ENCODE results near the gene ZNF429.
"Not testable (repeated sequence)": the region's sequence is repeated elsewhere in the genome, so short reads cannot be mapped to it uniquely, and the experiment has no call there.

The ZNF429 gene

DNA sequence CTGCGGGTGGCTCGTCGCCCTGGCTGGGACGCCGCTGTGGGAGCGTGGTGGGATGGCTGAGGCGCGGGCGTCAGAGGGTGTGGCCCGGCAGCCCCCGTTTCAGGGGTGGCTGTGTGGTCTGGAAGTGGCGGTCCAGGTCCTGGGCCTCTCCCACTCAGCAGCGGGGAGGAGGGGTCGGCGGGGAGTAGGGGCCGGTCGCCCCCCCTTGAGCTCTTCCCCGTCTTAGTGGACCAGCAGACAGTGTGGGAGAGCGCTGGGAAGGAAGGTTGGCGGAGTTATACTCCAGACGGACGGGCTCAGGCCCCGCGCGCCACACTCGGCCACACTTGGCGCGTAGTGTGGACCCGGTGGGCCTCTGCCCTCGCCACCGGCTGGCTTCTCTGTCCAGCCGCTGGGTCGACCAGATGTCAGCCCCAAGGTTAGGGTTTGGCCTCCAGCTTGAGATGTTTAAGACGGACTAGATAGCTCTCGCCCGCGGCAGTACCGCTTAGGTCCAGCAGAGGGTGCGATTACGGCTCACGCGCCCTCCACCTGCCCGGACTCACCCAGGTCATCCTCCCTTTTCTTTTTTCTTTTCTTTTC lies 21.7 kb upstream of the ZNF429 start:
- H3K9me3 ChIP-seq (ENCODE audit: control insufficient read depth, low read length): no peaks in the 10 kb centered on the region
- peak; percentile 20 to 47 (median 32) for DNase-seq
- H3K27me3 ChIP-seq (replicated peaks; ENCODE audit: control insufficient read depth, insufficient read depth, low read length, poor library complexity, severe bottlenecking): no peaks in the 10 kb centered on the region
- H3K4me1 ChIP-seq (ENCODE audit: control insufficient read depth, insufficient read depth, low read length, poor library complexity, severe bottlenecking): no peaks in the 10 kb centered on the region
- no peaks in the 10 kb centered on the region for H3K36me3 ChIP-seq (ENCODE audit: control insufficient read depth, insufficient read depth, low read length)
- H3K27ac ChIP-seq (ENCODE audit: insufficient read depth, low read length, poor library complexity, severe bottlenecking): no peak overlapping the region
- no peak overlapping the region for H3K4me3 ChIP-seq (ENCODE audit: insufficient read depth, low read depth, low read length, poor library complexity, severe bottlenecking)

- Histone ChIP-seq H3K4me1 (ENCODE audit: control insufficient read depth, insufficient read depth, low read length, poor library complexity, severe bottlenecking) (no peaks in the 10 kb centered on the region), H3K27ac (ENCODE audit: insufficient read depth, low read length, poor library complexity, severe bottlenecking) (no peak overlapping the region), H3K36me3 (ENCODE audit: control insufficient read depth, insufficient read depth, low read length) (no peaks in the 10 kb centered on the region), H3K4me3 (ENCODE audit: insufficient read depth, low read depth, low read length, poor library complexity, severe bottlenecking) (no peak overlapping the region), H3K9me3 (ENCODE audit: control insufficient read depth, low read length) (no peaks in the 10 kb centered on the region), H3K27me3 (replicated peaks; ENCODE audit: control insufficient read depth, insufficient read depth, low read length, poor library complexity, severe bottlenecking) (no peaks in the 10 kb centered on the region)
- DNase-seq: no peak
Observed at GRCh38 chr19:21484631-21485030, 20.8 kb upstream of the ZNF429 start.

GRCh38 chr19:21485926-21486325 lies 19.5 kb upstream of the ZNF429 start:
- Histone ChIP-seq H3K4me1 (ENCODE audit: control insufficient read depth, insufficient read depth, low read length, poor library complexity, severe bottlenecking) (no peaks in the 10 kb centered on the region), H3K9me3 (ENCODE audit: control insufficient read depth, low read length) (no peaks in the 10 kb centered on the region), H3K27me3 (replicated peaks; ENCODE audit: control insufficient read depth, insufficient read depth, low read length, poor library complexity, severe bottlenecking) (no peaks in the 10 kb centered on the region), H3K36me3 (ENCODE audit: control insufficient read depth, insufficient read depth, low read length) (no peaks in the 10 kb centered on the region), H3K27ac (ENCODE audit: insufficient read depth, low read length, poor library complexity, severe bottlenecking) (no peak overlapping the region), H3K4me3 (ENCODE audit: insufficient read depth, low read depth, low read length, poor library complexity, severe bottlenecking) (no peak overlapping the region)
- no peak for DNase-seq

DNA sequence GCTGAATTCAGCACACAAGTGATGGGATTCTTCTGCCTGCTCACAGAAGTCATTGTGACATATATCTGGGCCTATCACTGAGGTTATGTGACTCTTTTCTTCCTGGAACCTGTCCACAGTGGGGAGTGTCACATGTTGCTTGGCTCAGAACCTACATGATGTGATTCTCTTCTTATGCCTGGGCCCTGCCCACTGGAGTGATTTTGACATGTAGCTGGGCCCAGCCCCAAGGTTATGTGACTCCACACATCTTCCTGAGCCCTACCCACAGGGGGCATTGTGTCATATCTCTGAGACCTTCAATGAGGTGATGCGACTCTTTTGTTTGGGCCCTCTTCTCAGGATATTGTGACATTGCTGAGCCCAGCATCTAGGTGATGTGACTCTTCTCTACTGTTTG lies 17.4 kb upstream of the ZNF429 start:
- Histone ChIP-seq H3K4me3 (ENCODE audit: insufficient read depth, low read depth, low read length, poor library complexity, severe bottlenecking) (no peak overlapping the region), H3K27ac (ENCODE audit: insufficient read depth, low read length, poor library complexity, severe bottlenecking) (no peak overlapping the region), H3K27me3 (replicated peaks; ENCODE audit: control insufficient read depth, insufficient read depth, low read length, poor library complexity, severe bottlenecking) (no peaks in the 10 kb centered on the region), H3K4me1 (ENCODE audit: control insufficient read depth, insufficient read depth, low read length, poor library complexity, severe bottlenecking) (no peaks in the 10 kb centered on the region), H3K9me3 (ENCODE audit: control insufficient read depth, low read length) (no peaks in the 10 kb centered on the region), H3K36me3 (ENCODE audit: control insufficient read depth, insufficient read depth, low read length) (no peaks in the 10 kb centered on the region)
- no peak for DNase-seq

DNA sequence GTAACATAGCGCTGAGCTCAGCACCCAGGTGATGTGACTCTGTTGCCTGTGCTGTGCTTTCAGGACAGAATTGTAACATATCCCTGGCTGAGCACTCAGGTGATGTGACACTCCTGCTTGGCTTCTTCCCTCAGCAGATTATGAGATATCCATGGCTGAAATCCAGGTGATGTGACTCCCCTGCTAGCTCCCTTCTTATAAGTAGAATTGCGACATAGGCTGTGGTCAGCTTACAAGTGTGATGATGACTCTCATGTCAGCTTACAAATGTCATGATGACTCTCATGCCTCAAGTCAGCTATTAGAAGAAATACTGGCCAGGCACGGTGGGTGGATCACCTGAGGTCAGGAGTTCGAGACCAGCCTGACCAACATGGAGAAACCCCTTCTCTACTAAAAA lies 14.3 kb upstream of the ZNF429 start:
- H3K4me1 ChIP-seq (ENCODE audit: control insufficient read depth, insufficient read depth, low read length, poor library complexity, severe bottlenecking): no peaks in the 10 kb centered on the region
- H3K4me3 ChIP-seq (ENCODE audit: insufficient read depth, low read depth, low read length, poor library complexity, severe bottlenecking): no peak overlapping the region
- DNase-seq: no peak
- H3K27ac ChIP-seq (ENCODE audit: insufficient read depth, low read length, poor library complexity, severe bottlenecking): no peak overlapping the region
- H3K36me3 ChIP-seq (ENCODE audit: control insufficient read depth, insufficient read depth, low read length): no peaks in the 10 kb centered on the region
- H3K9me3 ChIP-seq (ENCODE audit: control insufficient read depth, low read length): no peaks in the 10 kb centered on the region
- H3K27me3 ChIP-seq (replicated peaks; ENCODE audit: control insufficient read depth, insufficient read depth, low read length, poor library complexity, severe bottlenecking): no peaks in the 10 kb centered on the region

DNA sequence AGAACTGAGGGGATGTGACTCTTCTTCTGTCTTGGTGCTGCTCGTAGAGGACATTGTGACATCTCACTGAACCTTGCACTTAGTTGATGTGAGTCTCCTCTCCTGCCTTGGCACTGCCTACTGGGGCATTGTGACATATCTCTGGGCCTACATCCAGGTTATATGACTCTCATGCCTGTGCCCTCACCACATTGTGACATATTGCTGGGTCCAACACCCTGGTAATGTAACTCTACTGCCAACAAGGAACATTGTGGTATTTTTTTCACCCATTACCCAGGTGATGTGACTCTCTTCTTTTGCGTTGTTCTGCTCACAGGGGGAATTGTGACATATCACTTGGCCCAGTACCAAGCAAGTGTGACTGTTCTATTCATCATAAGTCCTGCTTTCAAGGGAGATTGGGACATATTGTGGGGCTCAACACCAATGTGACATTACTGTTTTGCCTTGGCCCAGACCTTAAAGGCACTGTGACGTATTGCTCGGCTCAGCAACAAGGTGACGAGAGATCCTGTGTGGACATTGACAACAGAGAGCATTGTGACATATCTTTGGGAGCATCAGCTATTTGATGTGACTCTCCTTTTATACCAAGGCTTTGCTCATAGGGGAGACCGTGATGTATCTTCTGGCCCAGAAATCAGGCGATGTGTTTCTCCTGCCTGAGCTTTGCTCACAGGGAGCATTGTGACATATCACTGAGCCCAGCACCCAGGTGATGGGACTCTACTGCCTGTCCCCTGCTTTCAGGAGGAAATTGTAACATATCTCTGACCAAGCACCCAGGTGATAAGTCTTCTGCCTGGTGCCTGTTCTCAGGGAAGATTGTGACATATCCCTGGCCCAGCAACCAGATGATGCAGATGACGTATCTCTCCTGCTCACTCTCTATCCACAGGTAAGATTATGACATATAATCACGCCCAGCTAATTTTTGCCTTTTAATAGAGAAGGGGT lies 12.2 kb upstream of the ZNF429 start:
- Histone ChIP-seq H3K36me3 (ENCODE audit: control insufficient read depth, insufficient read depth, low read length) (no peaks in the 10 kb centered on the region), H3K9me3 (ENCODE audit: control insufficient read depth, low read length) (no peaks in the 10 kb centered on the region), H3K27me3 (replicated peaks; ENCODE audit: control insufficient read depth, insufficient read depth, low read length, poor library complexity, severe bottlenecking) (no peaks in the 10 kb centered on the region), H3K4me3 (ENCODE audit: insufficient read depth, low read depth, low read length, poor library complexity, severe bottlenecking) (no peak overlapping the region), H3K27ac (ENCODE audit: insufficient read depth, low read length, poor library complexity, severe bottlenecking) (no peak overlapping the region), H3K4me1 (ENCODE audit: control insufficient read depth, insufficient read depth, low read length, poor library complexity, severe bottlenecking) (no peaks in the 10 kb centered on the region)
- no peak for DNase-seq

- no peaks in the 10 kb centered on the region for H3K36me3 ChIP-seq (ENCODE audit: control insufficient read depth, insufficient read depth, low read length)
- no peaks in the 10 kb centered on the region for H3K4me1 ChIP-seq (ENCODE audit: control insufficient read depth, insufficient read depth, low read length, poor library complexity, severe bottlenecking)
- no peak overlapping the region for H3K4me3 ChIP-seq (ENCODE audit: insufficient read depth, low read depth, low read length, poor library complexity, severe bottlenecking)
- H3K9me3 ChIP-seq (ENCODE audit: control insufficient read depth, low read length): no peaks in the 10 kb centered on the region
- DNase-seq: no peak
- H3K27me3 ChIP-seq (replicated peaks; ENCODE audit: control insufficient read depth, insufficient read depth, low read length, poor library complexity, severe bottlenecking): no peaks in the 10 kb centered on the region
- no peak overlapping the region for H3K27ac ChIP-seq (ENCODE audit: insufficient read depth, low read length, poor library complexity, severe bottlenecking)
Observed at GRCh38 chr19:21496876-21497275, 8.5 kb upstream of the ZNF429 start.

GRCh38 chr19:21498651-21499050 lies 6.8 kb upstream of the ZNF429 start:
- H3K27ac ChIP-seq (ENCODE audit: insufficient read depth, low read length, poor library complexity, severe bottlenecking): no peak overlapping the region
- no peak overlapping the region for H3K4me3 ChIP-seq (ENCODE audit: insufficient read depth, low read depth, low read length, poor library complexity, severe bottlenecking)
- no peaks in the 10 kb centered on the region for H3K36me3 ChIP-seq (ENCODE audit: control insufficient read depth, insufficient read depth, low read length)
- no peaks in the 10 kb centered on the region for H3K9me3 ChIP-seq (ENCODE audit: control insufficient read depth, low read length)
- no peaks in the 10 kb centered on the region for H3K4me1 ChIP-seq (ENCODE audit: control insufficient read depth, insufficient read depth, low read length, poor library complexity, severe bottlenecking)
- no peaks in the 10 kb centered on the region for H3K27me3 ChIP-seq (replicated peaks; ENCODE audit: control insufficient read depth, insufficient read depth, low read length, poor library complexity, severe bottlenecking)
- DNase-seq: no peak

GRCh38 chr19:21508198-21508597 lies 2.8 kb downstream of the ZNF429 start:
- Histone ChIP-seq H3K27me3 (replicated peaks; ENCODE audit: control insufficient read depth, insufficient read depth, low read length, poor library complexity, severe bottlenecking) (no peaks in the 10 kb centered on the region), H3K4me3 (ENCODE audit: insufficient read depth, low read depth, low read length, poor library complexity, severe bottlenecking) (no peak overlapping the region), H3K27ac (ENCODE audit: insufficient read depth, low read length, poor library complexity, severe bottlenecking) (no peak overlapping the region), H3K9me3 (ENCODE audit: control insufficient read depth, low read length) (no peaks in the 10 kb centered on the region), H3K36me3 (ENCODE audit: control insufficient read depth, insufficient read depth, low read length) (no peaks in the 10 kb centered on the region), H3K4me1 (ENCODE audit: control insufficient read depth, insufficient read depth, low read length, poor library complexity, severe bottlenecking) (peaks cover 4% of the 10 kb centered on the region)
- DNase-seq: no peak

DNA sequence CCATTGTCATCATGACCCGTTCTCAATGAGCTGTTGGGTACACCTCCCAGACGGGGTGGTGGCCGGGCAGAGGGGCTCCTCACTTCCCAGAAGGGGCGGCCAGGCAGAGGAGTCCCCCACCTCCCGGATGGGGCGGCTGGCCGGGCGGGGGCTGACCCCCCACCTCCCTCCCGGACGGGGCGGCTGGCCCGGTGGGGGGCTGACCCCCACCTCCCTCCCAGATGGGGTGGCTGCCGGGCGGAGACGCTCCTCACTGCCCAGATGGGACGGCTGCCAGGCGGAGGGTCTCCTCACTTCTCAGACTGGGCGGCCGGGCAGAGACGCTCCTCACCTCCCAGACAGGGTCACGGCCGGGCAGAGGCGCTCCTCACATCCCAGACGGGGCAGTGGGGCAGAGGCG lies 5.7 kb downstream of the ZNF429 start:
- not testable (repeated sequence) for H3K36me3 ChIP-seq (ENCODE audit: control insufficient read depth, insufficient read depth, low read length); H3K27ac ChIP-seq (ENCODE audit: insufficient read depth, low read length, poor library complexity, severe bottlenecking); H3K4me3 ChIP-seq (ENCODE audit: insufficient read depth, low read depth, low read length, poor library complexity, severe bottlenecking); H3K9me3 ChIP-seq (ENCODE audit: control insufficient read depth, low read length); DNase-seq; H3K4me1 ChIP-seq (ENCODE audit: control insufficient read depth, insufficient read depth, low read length, poor library complexity, severe bottlenecking); H3K27me3 ChIP-seq (replicated peaks; ENCODE audit: control insufficient read depth, insufficient read depth, low read length, poor library complexity, severe bottlenecking)

All from effector memory CD4-positive, alpha-beta T cell (primary cell).